Measurements from ENCODE around the gene CCDC34. TPM values are rescaled to one million over a fixed set of nuclear protein-coding genes. Genes with fewer than 3 reads are reported as not detected.

The CCDC34 gene
- total and polyA plus RNA-seq, 2 of the 4 experiments (the other 2 are of a cell fraction): 2.5 to 4.5 TPM

GRCh38 chr11:27373856-27374602 is 11.0 kb upstream of the CCDC34 start:
- H2AFZ ChIP-seq (replicated peaks; ENCODE audit: low read length, poor library complexity): no peak overlapping the region
- no peak overlapping the region for H4K8ac ChIP-seq (ENCODE audit: low read depth in 2 of 2, low read length in 2 of 2)
- H3K4me1 ChIP-seq (ENCODE audit: control insufficient read depth, insufficient read depth, low read length): no peaks in the 10 kb centered on the region
- ChIA-PET CTCF (no interaction called here), POLR2A (ENCODE audit: unreplicated experiment) (no interaction called here)
- no peaks in the 10 kb centered on the region for H3K79me1 ChIP-seq (ENCODE audit: low read depth in 1 of 2, low read length in 2 of 2)
- no peak for ATAC-seq (ENCODE audit: low read depth)
- H3K4me3 ChIP-seq (ENCODE audit: insufficient read depth, low read depth, low read length): no peak overlapping the region
- no peak overlapping the region for H4K5ac ChIP-seq (ENCODE audit: low read depth, low read length)
- dilution Hi-C loops (cut with HindIII; ENCODE audit: low sequenced_read_pairs, unreplicated experiment): no loop called here
- H3K36me3 ChIP-seq (ENCODE audit: control insufficient read depth, insufficient read depth, low read length): 0 out of 2 replicates have a peak, but pooled peaks cover 1% of the 10 kb centered on the region
- TF ChIP-seq RFX5 (IDR thresholded peaks at IDR 0.05; ENCODE audit: low read depth, low read length) (no peak), MAZ (IDR thresholded peaks at IDR 0.05; ENCODE audit: borderline replicate concordance, low read depth, low read length) (no peak)
- BruUV-seq (replicated peaks): no TSS peak
- no peaks in the 10 kb centered on the region for H3K9me3 ChIP-seq (ENCODE audit: control insufficient read depth, insufficient read depth, low read length)
- H4K91ac ChIP-seq (ENCODE audit: insufficient read depth, low read depth, low read length): no peak overlapping the region
- no peak overlapping the region for H3K14ac ChIP-seq (replicated peaks; ENCODE audit: low read depth, low read length)
- no peak for DNase-seq
- in situ Hi-C loops (cut with MboI; ENCODE audit: low sequenced_read_pairs): no loop called here
- H2BK120ac ChIP-seq (ENCODE audit: low read depth, low read length): no peak overlapping the region
- H3K4me2 ChIP-seq (ENCODE audit: low read depth, low read length): no peak overlapping the region
- intact Hi-C loops (cut with micrococcal nuclease): no loop called here
- H2BK5ac ChIP-seq (ENCODE audit: low read depth, low read length, poor library complexity, severe bottlenecking): no peak overlapping the region
- H3K9me1 ChIP-seq (ENCODE audit: insufficient read depth, low read length): no peaks in the 10 kb centered on the region
- no peaks in the 10 kb centered on the region for H4K20me1 ChIP-seq (ENCODE audit: insufficient read depth, low read length)
- H3K9ac ChIP-seq (ENCODE audit: low read depth, low read length): no peak overlapping the region
- H3K27me3 ChIP-seq (ENCODE audit: control insufficient read depth, insufficient read depth, low read length): no peaks in the 10 kb centered on the region
- WGBS, 2 experiments (ENCODE audit: extremely low coverage in 2 of 2, insufficient read length in 1 of 2): no CpG with 5 or more reads among the region's 6 CpGs
- no peak overlapping the region for H2BK20ac ChIP-seq (ENCODE audit: low read depth, low read length)
- H2BK15ac ChIP-seq (ENCODE audit: low read depth, low read length): no peak overlapping the region
- H3K56ac ChIP-seq (ENCODE audit: extremely low read depth, insufficient read depth, low read length): no peak overlapping the region
- H3K23ac ChIP-seq (ENCODE audit: low read depth, low read length): no peak overlapping the region
- no peak overlapping the region for H2AK5ac ChIP-seq (ENCODE audit: low read depth, low read length)
- H3K18ac ChIP-seq (ENCODE audit: low read depth, low read length): no peak overlapping the region
- no peak overlapping the region for H3K4ac ChIP-seq (ENCODE audit: low read depth, low read length)
- H2AK9ac ChIP-seq (replicated peaks; ENCODE audit: low read depth, low read length, poor library complexity): no peak overlapping the region
- H3K27ac ChIP-seq (ENCODE audit: insufficient read depth, low read length): no peak overlapping the region

Measured in IMR-90 (cell line).